GM12891 (cell line): Measurements from ENCODE around the gene PRLR.

Experiments used
- DNase-seq: peaks from one replicate; pipeline ENCODE4 v3.0.0; 2011; ENCODE audit warnings: low spot score; ENCODE audit not compliant: insufficient read length
- FAIRE-seq: peaks from 2 replicates; lab custom pipeline; 2011; peaks lifted over from hg19 to GRCh38; lab: Jason Lieb, UNC
- PAX5 ChIP-seq: IDR thresholded peaks from 2 replicates; pipeline ENCODE4 v1.6.1; 2011; ENCODE audit warnings: low read length, moderate library complexity, mild to moderate bottlenecking; ENCODE audit not compliant: insufficient read depth, severe bottlenecking
- POLR2A ChIP-seq: IDR thresholded peaks from 2 replicates; pipeline ENCODE4 v1.6.1; 2011; ENCODE audit warnings: low read depth, low read length, control low read depth
- POLR2AphosphoS5 ChIP-seq: IDR thresholded peaks from 2 replicates; pipeline ENCODE4 v1.6.1; 2011; ENCODE audit warnings: low read depth, low read length, control low read depth
- POU2F2 ChIP-seq: IDR thresholded peaks from 2 replicates; pipeline ENCODE4 v1.6.1; 2011; ENCODE audit warnings: low read depth, mild to moderate bottlenecking, control low read depth, low read length, moderate library complexity
- SPI1 ChIP-seq: IDR thresholded peaks from 2 replicates; pipeline ENCODE4 v1.6.1; 2011; ENCODE audit warnings: low read depth, low read length, control low read depth
- TAF1 ChIP-seq: IDR thresholded peaks from 2 replicates; pipeline ENCODE4 v1.6.1; 2011; ENCODE audit warnings: low read depth, low read length, control low read depth

PRLR gene

GRCh38 chr5:35094948-35095347, 135.3 kb downstream of the PRLR start:
- DNase-seq (no peak), FAIRE-seq (no peak)
- TF ChIP-seq POLR2AphosphoS5: no peak
- TF ChIP-seq POU2F2: no peak
- TF ChIP-seq PAX5: no peak
- no peak for TF ChIP-seq TAF1
- no peak for TF ChIP-seq POLR2A
- TF ChIP-seq SPI1: no peak

DNA sequence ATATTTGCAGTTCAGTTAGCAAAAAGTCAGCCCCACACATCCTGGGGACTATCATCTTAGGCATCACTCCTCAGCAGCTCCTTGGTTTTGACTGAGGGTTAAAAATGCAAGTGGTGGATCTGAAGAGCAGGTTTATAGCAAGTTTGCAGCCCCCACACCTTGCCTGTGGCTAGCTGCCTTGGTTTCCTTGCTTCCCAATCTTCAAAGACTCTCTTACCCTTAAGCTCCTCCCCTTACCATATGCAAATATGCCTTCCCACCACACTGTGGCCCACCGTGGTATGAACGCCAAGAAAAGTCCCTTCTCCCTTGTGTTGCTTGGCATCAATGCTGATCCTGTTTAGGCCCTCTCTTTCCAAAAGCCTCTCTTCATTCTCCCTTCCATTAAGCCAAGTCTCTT, 137.6 kb downstream of the PRLR start:
- TF ChIP-seq SPI1 (no peak), POLR2A (no peak), PAX5 (no peak), TAF1 (no peak), POU2F2 (no peak), POLR2AphosphoS5 (no peak)
- no peak for FAIRE-seq

DNA sequence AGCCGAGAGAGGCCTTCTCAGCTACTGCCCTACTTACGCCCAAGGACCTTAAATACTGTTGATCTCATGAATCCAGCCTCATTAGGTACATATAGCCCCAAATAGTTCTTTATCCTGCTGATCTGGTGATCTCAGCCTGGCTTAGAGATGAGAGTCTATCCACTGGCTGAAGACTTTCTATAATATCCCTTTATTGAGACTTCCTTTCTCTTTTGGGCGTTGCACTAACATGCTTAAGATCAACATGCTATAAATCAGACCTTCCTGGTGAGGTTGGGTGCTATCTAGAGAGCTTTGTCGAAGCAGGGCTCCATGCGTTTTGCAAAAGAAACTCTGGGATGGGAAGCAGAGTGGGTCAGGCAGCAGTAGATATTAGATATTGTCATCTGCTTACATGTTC, 138.6 kb downstream of the PRLR start:
- FAIRE-seq (no peak), DNase-seq (no peak)
- TF ChIP-seq TAF1 (no peak), POU2F2 (no peak), PAX5 (no peak)

More for the DNA sequence above, 137.6 kb downstream of the PRLR start:
- DNase-seq: no peak

- TF ChIP-seq POLR2A: no peak
- no peak for TF ChIP-seq POLR2AphosphoS5
- TF ChIP-seq POU2F2: no peak
- no peak for TF ChIP-seq TAF1
- no peak for TF ChIP-seq PAX5
- TF ChIP-seq SPI1: no peak
- peak; percentile 65 for FAIRE-seq
- peak; percentile 29 for DNase-seq
Observed at GRCh38 chr5:35089334-35090314, 140.7 kb downstream of the PRLR start.

DNA sequence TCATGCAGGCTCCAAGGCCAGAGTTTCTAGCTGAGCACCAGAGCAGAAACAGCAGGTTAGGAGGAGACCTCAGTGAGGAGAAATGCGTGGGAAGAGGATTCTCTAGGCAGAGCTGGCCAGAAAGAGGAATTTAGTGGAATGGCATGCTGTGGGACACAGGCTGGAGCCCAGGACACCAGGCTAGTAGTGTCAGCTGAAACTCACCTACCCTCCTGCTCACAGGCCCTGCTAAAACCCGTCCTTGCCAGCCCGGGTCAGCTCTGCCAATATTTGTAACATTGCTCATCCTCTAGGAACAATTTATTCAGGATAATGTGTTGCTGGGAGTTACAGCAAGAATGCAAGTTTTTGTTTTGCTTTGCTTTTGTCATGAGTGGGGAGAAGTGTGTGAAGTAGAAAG, 142.3 kb downstream of the PRLR start:
- no peak for FAIRE-seq
- DNase-seq: no peak

GRCh38 chr5:35083150-35083549, 147.1 kb downstream of the PRLR start:
- TF ChIP-seq POLR2AphosphoS5 (no peak), POLR2A (no peak), TAF1 (no peak), PAX5 (no peak), POU2F2 (no peak), SPI1 (no peak)
- FAIRE-seq (no peak), DNase-seq (no peak)

More for the DNA sequence above, 142.3 kb downstream of the PRLR start:
- TF ChIP-seq POLR2AphosphoS5 (no peak), POU2F2 (no peak), SPI1 (no peak), PAX5 (no peak), TAF1 (no peak), POLR2A (no peak)

GRCh38 chr5:35082530-35082929, 147.8 kb downstream of the PRLR start:
- DNase-seq (no peak), FAIRE-seq (no peak)
- TF ChIP-seq SPI1 (no peak), POU2F2 (no peak), POLR2A (no peak), TAF1 (no peak), PAX5 (no peak)

DNA sequence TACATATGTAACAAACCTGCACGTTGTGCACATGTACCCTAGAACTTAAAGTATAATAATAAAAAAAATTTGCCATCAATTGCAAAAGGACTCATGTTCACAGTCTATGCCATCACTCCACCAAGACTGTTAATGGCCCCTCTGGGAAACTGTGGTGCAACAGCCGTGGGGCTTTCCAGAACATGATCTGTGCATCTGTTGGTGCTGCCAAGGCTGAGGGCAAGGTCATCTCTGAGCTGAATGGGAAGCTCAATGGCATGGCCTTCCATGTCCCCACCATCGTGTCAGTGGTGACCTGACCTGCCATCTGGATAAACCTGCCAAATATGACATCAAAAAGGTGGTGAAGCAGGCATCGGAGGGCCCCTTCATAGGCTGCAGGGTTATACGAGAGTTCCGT, 149.2 kb downstream of the PRLR start:
- TF ChIP-seq PAX5: no peak
- TF ChIP-seq SPI1: no peak
- no peak for TF ChIP-seq POU2F2
- no peak for TF ChIP-seq POLR2AphosphoS5
- no peak for TF ChIP-seq TAF1
- TF ChIP-seq POLR2A: no peak
- FAIRE-seq: no peak
- no peak for DNase-seq

DNA sequence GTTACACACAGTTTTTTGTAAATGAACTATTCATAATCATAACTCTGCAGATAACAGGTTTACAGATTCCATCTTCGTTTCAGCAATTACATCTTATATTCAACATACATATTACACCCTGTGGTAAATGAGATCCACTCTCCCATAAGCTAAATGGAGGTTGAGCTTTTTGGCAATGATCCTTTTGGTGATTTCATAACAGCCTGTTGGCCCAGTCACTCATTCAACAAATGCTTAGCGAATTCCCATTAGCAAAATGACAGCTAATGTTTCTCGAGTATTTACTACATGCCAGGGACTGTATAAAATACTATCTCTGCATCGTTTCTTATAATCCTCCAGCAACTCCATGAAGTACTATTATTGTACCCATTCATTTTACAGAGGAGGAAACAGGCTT, 157.1 kb downstream of the PRLR start:
- DNase-seq: no peak
- no peak for TF ChIP-seq POU2F2
- no peak for TF ChIP-seq TAF1
- no peak for TF ChIP-seq POLR2AphosphoS5
- no peak for TF ChIP-seq SPI1
- TF ChIP-seq POLR2A: no peak
- no peak for TF ChIP-seq PAX5
- no peak for FAIRE-seq

DNA sequence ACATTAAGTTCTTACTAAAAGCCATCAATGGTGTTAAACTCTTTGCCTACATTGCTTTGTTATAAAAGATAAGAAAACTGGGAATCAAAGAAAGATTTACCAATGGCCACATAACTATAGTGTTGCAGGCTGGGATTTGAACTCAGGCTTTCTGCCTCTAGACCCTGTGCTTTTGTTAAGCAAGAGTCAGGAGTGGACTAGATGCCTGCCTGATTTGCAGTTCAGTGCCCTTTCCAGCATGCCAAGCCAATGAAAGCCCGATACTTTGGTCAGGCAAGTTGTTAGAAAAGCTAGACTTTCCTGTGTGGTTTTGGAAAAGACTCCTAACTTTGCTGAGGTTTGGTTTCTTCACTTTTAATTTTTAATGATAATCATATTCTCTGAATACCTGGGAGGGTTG, 161.1 kb downstream of the PRLR start:
- TF ChIP-seq TAF1: no peak
- no peak for TF ChIP-seq PAX5
- no peak for TF ChIP-seq POLR2AphosphoS5
- TF ChIP-seq POLR2A: no peak
- TF ChIP-seq POU2F2: no peak
- no peak for TF ChIP-seq SPI1

DNA sequence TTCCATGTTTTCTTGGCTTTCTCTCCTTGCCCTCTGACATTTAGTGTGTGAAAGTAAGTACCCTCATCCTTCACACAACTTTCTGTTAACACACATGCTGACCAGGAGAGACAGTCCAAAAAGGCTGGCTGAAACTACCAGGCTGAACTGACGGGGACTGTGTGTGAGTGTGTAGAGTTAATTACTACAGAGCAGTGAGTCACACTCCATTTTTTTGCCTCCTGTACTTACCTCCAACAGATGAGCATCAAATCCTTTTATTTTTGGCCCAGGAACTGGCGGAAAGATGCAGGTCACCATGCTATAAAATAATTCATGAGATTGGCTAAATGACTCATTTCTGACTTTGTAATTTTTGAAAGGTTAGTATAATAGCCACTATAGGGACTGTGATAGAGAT, 162.3 kb downstream of the PRLR start:
- TF ChIP-seq POLR2AphosphoS5: no peak
- no peak for TF ChIP-seq PAX5
- TF ChIP-seq SPI1: no peak
- no peak for TF ChIP-seq POU2F2
- no peak for TF ChIP-seq POLR2A
- no peak for TF ChIP-seq TAF1
- no peak for FAIRE-seq
- no peak for DNase-seq

More for the DNA sequence above, 161.1 kb downstream of the PRLR start:
- no peak for FAIRE-seq
- no peak for DNase-seq
